Endothelial cell of hepatic sinusoid (primary cell): ENCODE measurements around the gene MYO5B.

Experiments used
- in situ Hi-C: cut with HindIII; loops from 2 replicates; pipeline ENCODE4 v1.10.0; 2017; ENCODE audit warnings: low sequenced_read_pairs

The MYO5B gene

DNA sequence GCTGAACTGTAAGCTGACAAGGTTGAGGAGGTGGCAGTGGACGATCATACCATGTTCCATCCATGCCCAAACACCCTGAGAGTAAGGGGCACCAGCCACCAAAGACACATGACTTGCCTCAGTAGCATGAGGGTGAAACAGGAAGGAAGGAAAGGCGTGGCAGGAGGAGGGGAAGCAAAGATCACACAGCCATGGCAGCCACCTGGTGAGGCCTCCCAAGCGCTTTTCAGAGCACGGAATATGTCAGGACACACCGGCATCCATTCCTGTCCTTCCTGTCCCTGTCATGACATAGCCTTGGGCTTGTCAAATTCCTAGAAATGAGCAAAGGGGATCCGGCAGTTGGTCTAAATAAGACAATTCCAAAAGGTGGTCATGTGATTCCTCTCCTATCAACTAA lies 118.7 kb downstream of the MYO5B start:
- in situ Hi-C loops, result no loop called here

DNA sequence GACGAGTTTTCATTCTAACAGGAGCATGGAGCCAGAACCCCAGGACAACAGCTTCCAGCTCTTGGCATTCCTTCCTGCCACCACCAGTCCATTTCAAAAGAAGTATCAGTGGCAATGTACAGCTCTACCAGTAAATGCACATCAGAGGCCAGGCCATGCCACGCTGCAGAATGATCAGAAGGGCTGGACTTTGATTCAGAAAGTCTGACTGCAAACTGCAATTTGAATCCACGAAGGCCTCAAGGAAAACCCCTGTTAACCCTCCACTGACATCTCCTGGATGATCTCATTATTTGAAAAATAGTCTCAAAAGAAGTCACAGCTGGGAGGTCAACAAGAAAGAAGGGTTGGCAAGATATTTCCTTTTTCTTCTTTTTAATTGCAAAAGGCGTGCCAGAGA lies 119.2 kb downstream of the MYO5B start:
- in situ Hi-C loops, result no loop called here

DNA sequence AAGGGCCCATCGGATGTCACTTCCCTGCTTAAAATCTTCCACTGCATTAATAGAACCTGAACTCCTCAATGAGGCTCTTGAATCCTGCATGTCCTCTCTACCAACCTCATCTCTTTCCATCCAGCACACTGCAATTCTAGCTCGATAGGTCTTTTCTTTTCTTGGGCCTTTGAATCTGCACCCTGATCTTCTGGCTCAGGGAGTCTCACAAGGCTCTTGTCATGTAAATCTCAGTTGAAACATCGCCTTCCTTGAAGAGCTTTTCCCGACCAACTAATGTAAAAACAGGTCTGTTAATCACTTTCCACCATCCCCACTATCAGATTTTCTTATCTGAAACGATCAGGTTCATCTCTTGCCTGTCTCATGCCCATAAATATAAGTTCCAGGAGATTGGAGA lies 120.5 kb downstream of the MYO5B start:
- in situ Hi-C loops, result no loop called here

DNA sequence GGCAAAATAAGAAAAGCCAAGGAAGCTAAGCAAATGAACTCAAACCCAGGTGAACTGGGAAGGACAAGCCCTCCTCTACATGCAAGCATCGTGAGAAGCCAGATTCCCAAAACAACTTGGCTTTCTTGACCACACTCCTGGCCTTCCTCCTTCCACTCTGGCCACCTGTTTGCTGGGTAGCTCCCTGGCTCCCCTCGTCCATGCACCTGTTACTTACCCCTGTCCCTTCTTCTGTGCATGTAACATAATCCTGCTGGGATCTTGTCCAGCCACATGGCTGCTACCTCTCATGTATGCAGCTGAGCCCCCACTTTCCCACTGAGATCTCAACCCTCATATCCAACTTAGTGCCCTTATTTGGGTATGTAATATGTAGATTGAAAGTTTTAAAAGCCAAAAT lies 121.6 kb downstream of the MYO5B start:
- in situ Hi-C loops, result no loop called here

DNA sequence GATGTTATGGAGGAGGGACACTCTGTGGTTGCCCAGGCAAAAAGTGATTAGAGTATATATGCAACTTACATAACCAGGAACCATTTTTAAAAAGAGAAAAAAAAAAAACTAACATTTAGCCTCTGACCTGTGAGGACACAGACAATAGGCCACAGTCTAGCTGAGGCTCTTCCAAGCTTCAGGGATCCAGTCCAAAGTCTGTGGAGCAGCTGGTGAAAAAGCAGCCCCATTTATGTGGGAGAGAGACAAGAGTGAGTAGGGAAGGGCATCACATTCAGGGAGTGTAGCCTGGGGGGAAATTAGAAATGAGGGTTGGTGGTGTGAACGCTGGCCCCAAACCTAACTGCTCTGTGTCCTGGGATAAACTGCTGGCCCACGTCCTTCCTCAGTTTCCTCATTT lies 122.8 kb downstream of the MYO5B start:
- in situ Hi-C loops, result no loop called here

DNA sequence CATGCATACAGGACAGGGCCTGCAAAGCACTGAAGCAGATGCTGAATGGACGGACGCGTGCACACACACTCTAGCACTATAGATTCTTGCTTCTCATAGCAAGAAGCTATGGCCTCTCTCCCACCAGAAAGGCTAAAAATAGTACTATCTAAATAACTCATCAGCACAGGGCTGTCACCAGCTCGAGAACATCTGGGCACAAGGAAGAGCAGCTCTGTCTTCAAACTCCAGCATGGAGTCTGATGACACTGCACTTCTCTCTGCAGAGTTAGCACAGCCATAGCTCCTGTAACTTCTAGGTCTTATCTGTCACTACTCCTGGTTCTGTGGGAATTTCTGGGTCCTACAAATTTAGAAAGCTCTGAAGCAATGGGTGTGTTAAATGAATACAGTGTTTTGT lies 123.5 kb downstream of the MYO5B start:
- in situ Hi-C loops, result no loop called here

DNA sequence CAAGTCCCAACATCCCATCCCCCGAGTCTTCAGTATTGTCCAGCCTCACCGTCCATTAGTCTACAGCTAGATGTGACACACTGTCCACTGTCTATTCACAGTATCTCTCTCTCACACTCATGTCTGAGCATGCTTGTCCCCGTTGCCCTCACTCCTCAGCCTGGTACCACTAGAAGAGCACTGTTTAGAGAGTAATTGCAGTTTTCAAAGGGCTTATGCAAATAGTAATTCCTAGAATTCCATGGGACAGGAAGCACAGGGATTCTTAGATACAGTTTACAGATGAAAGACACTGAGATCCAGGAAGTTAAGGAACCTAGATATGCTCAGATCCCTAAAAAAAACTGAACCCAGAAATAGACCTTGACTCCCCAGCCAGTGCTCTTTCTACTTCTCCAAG lies 125.5 kb downstream of the MYO5B start:
- in situ Hi-C loops, result no loop called here

DNA sequence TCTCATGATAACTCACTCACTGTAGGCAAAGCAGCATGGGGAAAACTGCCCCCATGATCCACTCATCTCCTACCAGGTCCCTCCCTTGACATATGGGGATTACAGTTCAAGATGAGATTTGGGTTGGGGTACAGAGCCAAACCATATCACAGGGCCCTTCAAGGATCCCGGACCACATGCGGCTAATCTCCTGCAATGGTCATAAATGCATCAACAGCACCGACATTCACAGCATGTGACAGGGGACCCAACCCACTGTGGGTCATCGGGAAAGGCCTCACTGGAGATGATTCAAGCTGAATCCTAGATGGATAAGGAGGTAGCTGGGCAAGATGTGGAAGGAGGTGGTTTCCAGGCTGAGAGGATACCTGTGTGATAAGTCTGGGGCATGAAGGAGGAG lies 129.4 kb downstream of the MYO5B start:
- in situ Hi-C loops, result no loop called here

DNA sequence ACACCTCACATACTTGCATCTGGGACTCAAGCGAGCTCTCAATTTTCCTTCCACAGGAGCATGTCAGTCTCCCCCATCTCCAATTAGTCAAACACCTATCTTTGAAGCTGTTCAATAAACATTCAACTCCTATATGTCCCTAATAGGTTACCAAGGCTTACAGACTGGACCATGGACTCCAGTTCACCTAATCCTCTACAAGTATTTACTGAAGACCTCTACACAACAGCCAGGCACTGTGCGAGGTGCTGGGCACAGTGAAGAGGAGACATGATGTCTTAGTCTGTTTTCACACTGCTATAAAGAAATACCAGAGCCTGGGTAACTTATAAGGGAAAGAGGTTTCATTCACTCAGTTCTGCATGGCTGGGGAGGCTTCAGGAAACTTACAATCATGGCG lies 129.9 kb downstream of the MYO5B start:
- in situ Hi-C loops, result no loop called here

DNA sequence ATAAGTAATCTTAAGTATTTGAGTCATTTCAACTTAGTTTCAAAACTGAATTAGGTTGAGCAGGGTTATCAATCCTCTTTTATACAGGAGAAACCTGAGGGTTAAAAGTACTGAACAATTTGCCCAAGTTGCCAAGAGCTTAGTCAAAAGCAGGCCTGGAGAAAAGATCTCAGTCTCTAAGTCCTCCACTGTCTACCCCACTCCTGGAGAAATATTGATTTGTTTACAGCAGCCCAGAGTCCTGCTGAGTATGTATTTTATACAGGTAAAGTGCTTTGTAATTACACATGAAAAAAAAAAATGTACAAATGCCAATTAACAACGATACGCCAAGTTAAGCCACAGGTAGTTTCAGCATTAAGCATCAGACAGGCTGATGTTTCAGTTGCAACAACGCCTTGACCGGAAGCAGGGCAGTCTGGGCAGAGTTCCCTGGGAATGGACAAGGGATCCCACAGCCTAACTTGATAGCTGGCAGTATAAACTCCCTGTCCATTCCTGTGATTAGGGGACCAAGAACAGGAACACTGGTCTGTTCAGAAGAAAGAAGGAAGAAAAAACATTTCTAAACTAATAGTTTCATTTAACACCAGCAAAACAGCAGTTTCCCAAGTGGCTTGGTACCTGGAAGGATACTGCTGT lies 132.9 kb downstream of the MYO5B start:
- in situ Hi-C loops, result no loop called here

DNA sequence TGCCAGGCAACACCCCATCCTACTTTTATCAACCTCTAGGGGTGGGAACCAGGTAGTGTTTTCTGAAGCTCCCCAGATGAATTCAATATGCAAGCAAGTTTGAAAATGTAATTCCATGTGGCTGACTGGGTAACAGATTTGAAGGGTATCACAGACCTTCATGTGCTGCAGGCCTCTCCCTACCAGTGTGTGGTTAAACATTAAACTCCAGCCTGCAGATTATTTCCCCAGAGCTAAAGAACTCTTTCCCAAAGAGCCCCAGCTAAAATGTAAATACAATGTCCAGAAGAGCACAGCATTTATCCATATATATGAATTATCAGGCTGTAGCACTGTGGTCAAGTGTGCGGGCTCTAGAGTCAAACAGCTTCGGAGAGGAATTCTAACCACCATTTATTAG lies 134.1 kb downstream of the MYO5B start:
- in situ Hi-C loops, result no loop called here

DNA sequence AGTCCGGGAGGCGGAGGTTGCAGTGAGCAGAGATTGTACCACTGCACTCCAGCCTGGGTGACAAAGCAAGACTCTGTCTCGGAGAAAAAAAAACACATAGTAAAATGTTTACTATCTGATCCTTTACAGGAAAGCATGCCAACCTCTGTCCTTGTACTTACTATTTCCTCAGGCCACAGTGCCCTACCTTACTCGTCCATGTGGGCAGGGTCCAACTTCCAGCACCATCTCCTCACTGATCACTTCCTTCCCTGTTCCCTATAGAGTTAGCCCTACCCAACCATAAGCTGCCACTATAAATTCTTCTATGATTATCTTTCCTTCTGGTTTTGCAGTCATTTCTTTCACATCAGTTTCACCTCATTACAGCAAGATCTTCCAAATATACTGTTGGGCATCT lies 136.2 kb downstream of the MYO5B start:
- in situ Hi-C loops, result loop anchor here (5.0 kb wide), 1 partner anchor 84 kb away; no protein-coding TSS in a partner anchor

DNA sequence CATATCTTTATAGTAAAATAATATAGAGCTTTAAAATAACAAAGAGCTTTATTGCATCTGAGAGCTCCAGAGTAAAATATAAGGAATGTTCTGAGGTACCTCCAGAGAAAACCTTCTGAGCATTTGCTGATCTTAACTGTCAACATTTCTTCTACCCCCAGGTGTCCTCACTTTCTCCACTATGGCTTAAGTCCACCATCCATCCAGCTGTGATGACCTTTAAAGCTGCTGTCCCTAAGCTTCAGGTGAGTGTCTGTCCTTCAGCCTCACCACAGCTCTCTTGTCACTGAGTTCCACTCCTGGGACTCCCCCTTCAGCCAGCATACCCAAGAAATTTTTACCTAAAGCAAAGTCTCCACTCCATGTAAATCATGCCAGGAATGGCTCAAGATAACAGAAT lies 137.9 kb downstream of the MYO5B start:
- in situ Hi-C loops, result loop anchor here (5.0 kb wide), 1 partner anchor 85 kb away; no protein-coding TSS in a partner anchor

DNA sequence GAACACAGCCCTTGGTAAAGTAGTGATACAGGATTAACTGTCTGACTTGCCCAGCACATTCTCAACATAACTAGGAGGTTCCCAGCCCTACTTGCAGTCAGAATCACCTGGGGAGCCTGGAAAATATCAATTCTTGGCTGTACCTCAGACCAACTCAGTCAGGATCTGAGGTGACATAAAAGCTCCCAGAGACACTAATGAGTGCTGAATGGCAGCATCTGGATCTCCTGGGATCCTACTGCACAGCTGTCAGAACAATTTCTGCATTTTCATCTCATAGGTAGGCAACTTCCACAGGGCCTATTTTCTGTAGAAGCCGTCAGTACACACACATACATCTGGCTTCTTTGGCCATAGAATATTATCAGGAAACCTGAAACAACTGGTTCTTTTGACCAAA lies 138.8 kb downstream of the MYO5B start:
- in situ Hi-C loops, result loop anchor here (5.0 kb wide), 1 partner anchor 86 kb away; no protein-coding TSS in a partner anchor

DNA sequence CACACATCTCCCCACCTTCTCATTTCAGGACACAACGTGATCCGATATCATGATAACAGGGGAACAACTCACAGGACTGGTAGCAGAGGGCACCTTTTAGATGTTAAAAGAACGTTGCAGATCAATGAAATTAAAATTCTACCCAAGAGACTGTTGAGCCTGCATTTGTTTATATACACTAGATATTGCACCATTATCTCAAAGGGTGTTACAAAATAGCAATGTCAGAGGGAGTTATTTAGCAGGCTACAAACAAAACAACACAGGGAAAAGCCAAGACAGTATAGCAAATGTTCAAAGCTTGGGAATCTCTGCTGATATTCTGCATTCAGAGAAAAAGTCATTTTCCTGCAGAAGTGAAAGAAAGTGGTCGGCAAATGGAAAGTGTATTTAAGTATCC lies 139.5 kb downstream of the MYO5B start:
- in situ Hi-C loops, result loop anchor here (5.0 kb wide), 1 partner anchor 87 kb away; no protein-coding TSS in a partner anchor

DNA sequence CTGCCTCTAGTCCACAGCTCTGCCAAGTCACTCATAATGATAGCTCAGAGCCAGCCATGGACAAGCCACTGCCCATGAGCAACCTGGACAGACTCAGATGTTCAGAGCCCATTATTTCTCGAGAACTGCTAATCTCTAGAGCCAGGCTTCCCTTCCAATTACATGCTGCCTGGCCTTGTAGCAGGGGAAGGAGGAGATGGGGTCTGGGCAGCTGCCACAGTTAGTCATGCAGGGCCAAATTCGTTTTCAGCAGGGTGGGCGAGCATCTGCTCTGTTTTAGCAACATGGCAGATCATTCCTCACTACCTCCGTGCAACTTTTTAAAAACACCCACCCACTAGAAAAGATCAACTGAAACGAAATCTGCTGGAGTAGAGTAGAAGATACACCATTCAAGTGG lies 141.8 kb downstream of the MYO5B start:
- in situ Hi-C loops, result no loop called here

DNA sequence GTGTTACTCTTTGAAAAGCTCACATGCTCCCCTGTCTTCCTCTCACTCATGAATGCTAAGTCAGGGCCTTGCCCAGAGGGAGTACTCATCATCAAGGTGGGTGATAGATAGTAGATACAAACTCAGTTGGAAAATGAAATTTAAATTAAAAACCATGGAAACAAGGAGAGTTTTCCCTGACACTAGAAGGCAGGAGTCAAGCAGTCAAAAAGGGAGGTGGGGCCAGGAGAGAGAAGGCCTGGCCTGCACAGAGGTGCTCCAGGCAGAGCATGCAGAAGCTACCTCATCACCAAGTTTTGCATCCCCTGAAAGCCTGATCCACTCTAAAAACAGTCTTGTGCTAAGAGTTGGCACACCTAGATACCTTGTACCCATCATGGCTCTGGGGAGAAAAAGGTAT lies 143.7 kb downstream of the MYO5B start:
- in situ Hi-C loops, result no loop called here

DNA sequence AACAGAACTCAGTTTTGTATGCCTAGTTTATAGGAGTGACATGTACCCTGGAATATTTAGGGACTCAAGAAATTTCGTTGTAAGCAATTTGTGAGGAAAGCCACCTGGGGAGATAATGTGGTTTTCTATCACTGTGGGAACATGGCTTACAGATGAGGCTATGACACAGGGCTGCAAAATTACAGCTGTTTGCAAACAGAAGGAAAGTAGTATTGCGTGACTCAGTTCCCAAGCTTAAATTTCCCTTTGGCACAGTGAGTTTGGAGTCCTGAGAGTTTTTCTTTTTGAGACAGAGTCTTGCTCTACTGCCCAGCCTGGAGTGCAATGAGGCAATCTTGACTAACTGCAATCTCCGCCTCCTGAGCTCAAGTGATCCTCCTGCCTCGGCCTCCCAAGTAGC lies 149.8 kb downstream of the MYO5B start:
- in situ Hi-C loops, result loop anchor here (5.0 kb wide), 1 partner anchor 292 kb away; no protein-coding TSS in a partner anchor

DNA sequence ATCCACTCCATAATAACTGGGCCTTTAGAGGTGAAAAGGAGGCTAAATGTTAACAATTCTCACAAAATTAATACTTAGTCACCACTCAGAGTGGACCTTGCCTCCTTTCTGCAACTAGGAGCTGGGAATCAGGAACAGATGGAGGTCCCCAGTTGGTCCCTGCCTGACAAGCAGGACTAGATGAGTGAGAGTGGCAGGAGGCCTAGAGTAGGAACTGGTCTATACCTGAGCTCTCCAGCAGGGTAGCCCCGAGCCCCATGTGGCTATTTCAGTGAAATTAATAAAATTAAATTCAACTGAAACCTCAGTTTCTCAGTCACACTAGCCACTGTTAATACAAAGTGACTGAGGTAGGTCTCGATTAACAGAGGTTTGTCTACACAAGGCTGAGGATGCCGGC lies 150.5 kb downstream of the MYO5B start:
- in situ Hi-C loops, result no loop called here

DNA sequence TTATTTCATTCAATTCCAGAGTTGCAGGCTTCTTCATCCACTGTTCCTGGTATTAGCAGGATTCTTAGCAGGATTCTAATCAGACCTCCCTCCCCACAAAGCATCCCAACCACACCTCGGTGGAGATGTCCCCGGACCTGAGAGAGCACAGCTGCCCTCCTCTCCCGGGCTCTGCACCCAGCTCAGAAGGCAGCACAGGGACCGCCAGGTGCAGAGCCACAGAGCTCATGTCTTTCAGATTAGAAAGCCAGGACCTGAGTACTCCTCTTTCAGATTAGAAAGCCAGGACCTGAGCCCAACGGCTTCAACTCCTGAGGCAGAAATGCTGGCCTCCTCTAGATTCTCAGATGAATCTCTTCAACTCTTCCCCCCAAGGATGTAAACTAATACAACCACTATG lies 152.3 kb downstream of the MYO5B start:
- in situ Hi-C loops, result no loop called here

DNA sequence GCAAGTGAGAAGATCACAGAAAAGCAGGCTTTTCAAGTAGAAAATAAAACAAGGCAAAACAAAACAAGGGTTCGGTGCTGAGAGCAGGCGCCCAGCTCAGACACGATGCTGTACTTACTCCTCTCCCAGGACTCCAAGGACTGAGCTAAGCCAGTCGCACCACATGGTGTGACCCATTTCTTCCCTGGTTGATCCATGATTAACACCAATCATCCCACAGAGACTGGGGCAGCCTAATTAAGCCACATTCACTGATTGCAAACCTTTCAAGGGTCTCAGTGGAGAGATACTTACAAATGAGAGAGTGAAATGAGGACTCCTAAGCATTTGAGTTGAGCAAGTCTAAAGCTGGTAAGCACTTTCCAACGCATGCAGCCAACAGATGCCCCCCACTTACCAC lies 155.2 kb downstream of the MYO5B start:
- in situ Hi-C loops, result no loop called here

DNA sequence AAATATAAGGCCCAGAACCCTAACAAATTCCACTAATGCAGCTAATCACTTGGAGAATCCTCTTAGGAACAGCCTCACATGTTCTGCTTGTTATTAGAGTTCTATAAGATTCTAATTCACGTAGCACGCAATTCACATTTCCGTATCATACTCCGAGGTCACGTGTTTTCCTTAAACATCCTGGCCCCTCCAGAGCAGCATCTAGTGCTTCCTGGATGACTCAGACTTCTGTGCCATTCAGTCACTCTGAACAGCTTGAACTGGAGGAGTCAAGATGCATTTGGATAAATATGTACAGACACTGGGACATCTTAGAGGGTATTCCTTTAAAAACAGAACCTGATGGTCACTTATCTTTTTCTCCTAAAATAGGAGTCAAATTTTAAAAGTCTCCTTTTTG lies 156.5 kb downstream of the MYO5B start:
- in situ Hi-C loops, result no loop called here

DNA sequence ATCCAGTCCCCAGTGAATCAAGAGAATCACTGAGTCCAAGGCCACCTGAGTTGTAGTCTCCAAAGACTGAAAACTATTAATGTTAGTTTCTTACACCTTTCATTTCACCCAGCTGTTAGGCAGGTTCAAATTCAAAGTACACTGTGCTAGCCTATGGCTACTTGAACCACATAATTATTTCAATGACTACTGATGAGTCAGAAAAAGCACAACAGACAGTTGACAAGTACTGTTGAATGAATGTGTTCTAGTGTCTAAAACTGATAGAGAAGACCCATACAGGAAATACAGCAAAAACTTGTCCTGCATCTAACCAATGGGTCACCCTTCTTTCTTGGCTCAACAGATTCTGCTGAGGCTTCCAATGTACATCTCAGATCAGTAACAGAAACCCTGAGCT lies 160.9 kb downstream of the MYO5B start:
- in situ Hi-C loops, result no loop called here
